ENCODE measurements around the gene UBR2.

- no peak for TF ChIP-seq POLR2AphosphoS5 (IDR thresholded peaks at IDR 0.05; ENCODE audit: low read depth, low read length)
- no peak for TF ChIP-seq SIN3A (IDR thresholded peaks at IDR 0.05; ENCODE audit: borderline replicate concordance, insufficient read depth, low read length)
- TF ChIP-seq TAF1 (IDR thresholded peaks at IDR 0.05; ENCODE audit: borderline replicate concordance, insufficient read depth, low read length) = no peak
- no peak for TF ChIP-seq REST (IDR thresholded peaks at IDR 0.05; ENCODE audit: insufficient read depth in 1 of 2, low read depth in 2 of 2, low read length in 2 of 2)
- TF ChIP-seq FOXP2 (optimal IDR thresholded peaks at IDR 0.05; ENCODE audit: borderline replicate concordance, extremely low read depth, extremely low read length, insufficient read depth) = no peak
Measured at GRCh38 chr6:42679358-42679757, 115.5 kb downstream of the UBR2 start.
